Middle frontal gyrus (tissue), 1 donor: Measurements from ENCODE around the gene USP17L24.
"Not testable (repeated sequence)": the region's sequence is repeated elsewhere in the genome, so short reads cannot be mapped to it uniquely, and the experiment has no call there.

Experiments used
- DNase-seq: peaks from one replicate; pipeline ENCODE4 v3.0.0-alpha.2; 2015; ENCODE audit warnings: low spot score; ENCODE audit errors: extremely low spot score

The USP17L24 gene

GRCh38 chr4:9324865-9325264 lies at the start of gene USP17L24:
Gene USP17L24, plus strand, starts transcription at chr4:9325165. Its CDS starts 0 bp downstream, at chr4:9325165.
- not testable (repeated sequence) for DNase-seq

GRCh38 chr4:9324191-9324590 lies 774 bp upstream of the USP17L24 start:
- not testable (repeated sequence) for DNase-seq

- not testable (repeated sequence) for DNase-seq
Measured at GRCh38 chr4:9329611-9330010, 4.6 kb downstream of the USP17L24 start, which contains the start of gene USP17L25. Gene USP17L25, plus strand, starts transcription at chr4:9329911. Its CDS starts 0 bp downstream, at chr4:9329911.

GRCh38 chr4:9334358-9334757 lies 9.4 kb downstream of the USP17L24 start, which contains the start of gene USP17L26:
Gene USP17L26, plus strand, starts transcription at chr4:9334658. Its CDS starts 0 bp downstream, at chr4:9334658.
- not testable (repeated sequence) for DNase-seq

GRCh38 chr4:9339103-9339502 lies 14.1 kb downstream of the USP17L24 start, which contains the start of gene USP17L5:
Gene USP17L5, plus strand, starts transcription at chr4:9339403. Its CDS starts 0 bp downstream, at chr4:9339403.
- not testable (repeated sequence) for DNase-seq

GRCh38 chr4:9343848-9344247 lies 18.9 kb downstream of the USP17L24 start, which contains the start of gene USP17L27:
Gene USP17L27, plus strand, starts transcription at chr4:9344148. Its CDS starts 0 bp downstream, at chr4:9344148.
- not testable (repeated sequence) for DNase-seq

GRCh38 chr4:9348593-9348992 lies 23.6 kb downstream of the USP17L24 start, which contains the start of gene USP17L28:
Gene USP17L28, plus strand, starts transcription at chr4:9348893. Its CDS starts 0 bp downstream, at chr4:9348893.
- not testable (repeated sequence) for DNase-seq

- not testable (repeated sequence) for DNase-seq
Measured at GRCh38 chr4:9350866-9351265, 25.9 kb downstream of the USP17L24 start.

GRCh38 chr4:9353338-9353737 lies 28.4 kb downstream of the USP17L24 start, which contains the start of gene USP17L29:
Gene USP17L29, plus strand, starts transcription at chr4:9353638. Its CDS starts 0 bp downstream, at chr4:9353638.
- not testable (repeated sequence) for DNase-seq

- not testable (repeated sequence) for DNase-seq
Measured at GRCh38 chr4:9362829-9363228, 37.9 kb downstream of the USP17L24 start, which contains the start of gene USP17L30. Gene USP17L30, plus strand, starts transcription at chr4:9363129. Its CDS starts 0 bp downstream, at chr4:9363129.
